Upper lobe of left lung (tissue), 4 donors: ENCODE measurements around the gene CRKL.

ENCODE experiments used
- CTCF ChIP-seq, 6 experiments: fragments of 450-650 bp in 4 of 6; fragments of 200-600 bp in 2 of 6; sonication (generic) in 2 of 6; IDR thresholded peaks; one replicate each; pipeline ENCODE4 v1.5.1; 2016 to 2019; ENCODE audit warnings: antibody characterized with exemption in 6 of 6
- POLR2A ChIP-seq, 4 donors: fragments of 450-650 bp; IDR thresholded peaks; one replicate each; pipeline ENCODE4 v1.5.1; 2016 to 2017; ENCODE audit warnings: antibody characterized with exemption in 4 of 4, mild to moderate bottlenecking in 2 of 4
- POLR2AphosphoS5 ChIP-seq, 2 donors: sonication (generic); formaldehyde crosslinking; IDR thresholded peaks; one replicate each; pipeline ENCODE4 v1.5.1; 2017; ENCODE audit warnings: antibody characterized with exemption in 2 of 2

- TF ChIP-seq CTCF (IDR thresholded peaks at IDR 0.05) (no peak), POLR2A (IDR thresholded peaks at IDR 0.05) (no peak), POLR2AphosphoS5 (IDR thresholded peaks at IDR 0.05) (no peak)
Observed at GRCh38 chr22:20965104-20965887, 48.1 kb downstream of the CRKL start.
